Prostate gland (tissue), 2 donors: ENCODE results near the gene CFAP100. TPM values are rescaled to one million over a fixed set of nuclear protein-coding genes. Genes with fewer than 3 reads are reported as not detected.

Experiments
- DNase-seq: peaks from one replicate; pipeline ENCODE4 v3.0.0-alpha.2; 2019; ENCODE audit warnings: low spot score
- H3K27ac ChIP-seq, 2 donors: fragments of 200-600 bp; sonication (generic); 2 replicates each; pipeline ENCODE4 v1.5.1; 2017 to 2019
- H3K27me3 ChIP-seq: fragments of 200-600 bp; sonication (generic); replicated peaks from 2 replicates; pipeline ENCODE4 v1.5.1; 2019; ENCODE audit not compliant: insufficient read depth
- H3K36me3 ChIP-seq, 2 donors: fragments of 200-600 bp; sonication (generic); 1 replicate in 1 of 2; 2 replicates in 1 of 2; pipeline versions ENCODE4 v1.5.1 to v1.8.1; 2017 to 2019
- H3K4me1 ChIP-seq: fragments of 200-600 bp; sonication (generic); replicated peaks from 2 replicates; pipeline ENCODE4 v1.5.1; 2019
- H3K4me3 ChIP-seq, 2 donors: fragments of 200-600 bp; sonication (generic); 2 replicates each; pipeline ENCODE4 v1.5.1; 2017 to 2019
- H3K9me3 ChIP-seq: fragments of 200-600 bp; sonication (generic); 2 replicates; pipeline ENCODE4 v1.5.1; 2017
- POLR2A ChIP-seq: fragments of 450-650 bp; IDR thresholded peaks from one replicate; pipeline ENCODE4 v1.6.1; 2016; ENCODE audit warnings: antibody characterized with exemption, mild to moderate bottlenecking
- POLR2AphosphoS5 ChIP-seq: sonication (generic); formaldehyde crosslinking; IDR thresholded peaks from one replicate; pipeline ENCODE4 v1.6.1; 2017; ENCODE audit warnings: antibody characterized with exemption
- WGBS: methylation state at CpG from one replicate; pipeline ENCODE4 v1.1.5; 2018; 5-methylcytosine and 5-hydroxymethylcytosine counted together
- intact Hi-C: fragments of 100-400 bp; cut with DNase I; formaldehyde crosslinking; loops from one replicate; pipeline ENCODE4 v1.14.2; 2022
- total RNA-seq, 2 donors: library from RNA; depleted of rRNA; stranded (reverse); fragments of >200 nt; gene quantifications; one replicate each; pipeline ENCODE4 v1.1.0, GENCODE V29; 2016
- TF ChIP-seq, protein P1 (sequence below), 4 experiments: fragments of 200-600 bp in 2 of 4; fragments of 450-650 bp in 2 of 4; sonication (generic) in 2 of 4; IDR thresholded peaks; 1 replicate in 3 of 4; 2 replicates in 1 of 4; pipeline ENCODE4 v1.5.1; 2016 to 2019; ENCODE audit warnings: antibody characterized with exemption in 4 of 4, mild to moderate bottlenecking in 2 of 4, moderate library complexity in 2 of 4

CFAP100 gene
- total RNA-seq, 2 donors from 2014 or later, result 2.3 TPM; not detected in 1

DNA sequence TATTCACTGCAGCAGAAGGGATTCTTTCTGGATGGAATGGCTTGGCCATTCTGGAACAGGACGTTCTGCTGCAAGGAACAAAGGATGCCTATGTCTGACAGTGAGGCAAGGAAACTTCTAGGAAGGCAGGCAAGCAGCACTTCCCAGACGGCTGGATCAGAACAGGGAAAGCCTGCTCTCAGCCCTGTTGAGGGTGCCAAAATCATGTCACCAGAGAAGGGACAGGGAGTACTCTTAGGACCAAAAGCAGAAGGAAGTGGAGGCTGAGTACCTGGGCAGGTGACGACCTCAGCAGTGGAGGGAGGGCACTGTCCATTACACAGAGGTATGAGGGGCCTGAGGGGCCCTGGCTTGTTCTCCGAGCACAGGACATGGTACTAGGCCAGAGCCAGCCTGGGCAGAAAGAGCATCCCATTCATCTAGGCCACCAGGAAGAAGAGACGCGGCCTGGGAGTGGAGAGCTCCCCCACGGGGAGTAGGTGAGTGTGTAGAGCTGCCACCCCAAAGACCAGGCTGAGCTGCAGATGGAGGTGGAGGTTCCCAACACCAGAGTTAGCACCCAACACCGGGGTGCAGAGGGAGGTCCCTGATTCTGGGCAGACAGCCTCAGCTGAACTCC is 47.1 kb upstream of the CFAP100 start:
- intact Hi-C loops, result loop anchor here (5.0 kb wide), 1 partner anchor 60 kb away; no protein-coding TSS in a partner anchor
- WGBS, result 66% methylated on average over 8 of the region's 8 CpGs
- TF ChIP-seq POLR2A (no peak), POLR2AphosphoS5 (peak; percentile 18)
- TF ChIP-seq, protein P1, sequence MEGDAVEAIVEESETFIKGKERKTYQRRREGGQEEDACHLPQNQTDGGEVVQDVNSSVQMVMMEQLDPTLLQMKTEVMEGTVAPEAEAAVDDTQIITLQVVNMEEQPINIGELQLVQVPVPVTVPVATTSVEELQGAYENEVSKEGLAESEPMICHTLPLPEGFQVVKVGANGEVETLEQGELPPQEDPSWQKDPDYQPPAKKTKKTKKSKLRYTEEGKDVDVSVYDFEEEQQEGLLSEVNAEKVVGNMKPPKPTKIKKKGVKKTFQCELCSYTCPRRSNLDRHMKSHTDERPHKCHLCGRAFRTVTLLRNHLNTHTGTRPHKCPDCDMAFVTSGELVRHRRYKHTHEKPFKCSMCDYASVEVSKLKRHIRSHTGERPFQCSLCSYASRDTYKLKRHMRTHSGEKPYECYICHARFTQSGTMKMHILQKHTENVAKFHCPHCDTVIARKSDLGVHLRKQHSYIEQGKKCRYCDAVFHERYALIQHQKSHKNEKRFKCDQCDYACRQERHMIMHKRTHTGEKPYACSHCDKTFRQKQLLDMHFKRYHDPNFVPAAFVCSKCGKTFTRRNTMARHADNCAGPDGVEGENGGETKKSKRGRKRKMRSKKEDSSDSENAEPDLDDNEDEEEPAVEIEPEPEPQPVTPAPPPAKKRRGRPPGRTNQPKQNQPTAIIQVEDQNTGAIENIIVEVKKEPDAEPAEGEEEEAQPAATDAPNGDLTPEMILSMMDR (IDR thresholded peaks at IDR 0.05), result no peak

DNA sequence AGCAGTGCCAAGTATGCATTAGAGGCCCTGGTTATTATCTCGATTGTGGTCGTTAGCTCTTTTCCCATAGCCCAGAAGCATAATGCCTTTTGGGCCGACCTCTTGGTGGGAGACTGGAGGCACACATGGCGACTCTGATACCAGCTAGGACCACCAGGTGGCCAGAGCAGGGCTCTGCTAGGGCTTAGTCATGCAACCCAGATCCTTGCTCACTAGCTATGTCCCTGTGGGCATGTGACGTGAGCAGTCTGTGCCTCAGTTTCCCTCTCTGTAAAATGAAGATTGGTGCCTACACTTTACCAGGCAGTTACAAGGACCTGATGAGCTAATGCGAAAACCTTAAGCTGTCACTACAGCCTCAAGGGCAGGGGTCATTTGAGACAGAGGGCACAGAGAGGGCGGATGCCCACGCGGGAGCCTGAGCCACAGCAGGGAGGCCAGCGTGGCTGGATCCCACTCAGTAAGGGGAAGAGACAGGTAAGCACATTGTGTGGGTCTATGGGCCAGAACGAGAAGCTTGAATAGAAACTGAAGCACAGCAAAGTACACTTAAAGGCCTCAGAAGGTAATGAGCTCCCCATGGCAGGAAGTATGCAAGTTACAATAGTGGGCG is 46.3 kb upstream of the CFAP100 start:
- TF ChIP-seq POLR2A (no peak), POLR2AphosphoS5 (no peak)
- TF ChIP-seq, protein P1 (IDR thresholded peaks at IDR 0.05), result no peak
- peaks cover 4 to 27% of the 10 kb centered on the region in 2 donors for H3K36me3 ChIP-seq
- H3K27me3 ChIP-seq, result no peaks in the 10 kb centered on the region
- H3K4me1 ChIP-seq, result no peaks in the 10 kb centered on the region
- H3K4me3 ChIP-seq, result no peak overlapping the region
- DNase-seq, result no peak
- H3K27ac ChIP-seq, result peak overlapping the region in 1 of 2 donors; percentile 16
- intact Hi-C loops, result loop anchor here (5.0 kb wide), 1 partner anchor 61 kb away; no protein-coding TSS in a partner anchor
- H3K9me3 ChIP-seq, result no peaks in the 10 kb centered on the region
- 90% methylated on average over 12 of the region's 12 CpGs for WGBS

More for the DNA sequence above, 47.1 kb upstream of the CFAP100 start:
- Histone ChIP-seq H3K4me1 (no peaks in the 10 kb centered on the region), H3K9me3 (no peaks in the 10 kb centered on the region), H3K27me3 (no peaks in the 10 kb centered on the region), H3K4me3 (no peak overlapping the region), H3K27ac (peak overlapping the region in 1 of 2 donors; percentile 16), H3K36me3 (peaks cover 4 to 26% of the 10 kb centered on the region in 2 donors)
- DNase-seq, result no peak

DNA sequence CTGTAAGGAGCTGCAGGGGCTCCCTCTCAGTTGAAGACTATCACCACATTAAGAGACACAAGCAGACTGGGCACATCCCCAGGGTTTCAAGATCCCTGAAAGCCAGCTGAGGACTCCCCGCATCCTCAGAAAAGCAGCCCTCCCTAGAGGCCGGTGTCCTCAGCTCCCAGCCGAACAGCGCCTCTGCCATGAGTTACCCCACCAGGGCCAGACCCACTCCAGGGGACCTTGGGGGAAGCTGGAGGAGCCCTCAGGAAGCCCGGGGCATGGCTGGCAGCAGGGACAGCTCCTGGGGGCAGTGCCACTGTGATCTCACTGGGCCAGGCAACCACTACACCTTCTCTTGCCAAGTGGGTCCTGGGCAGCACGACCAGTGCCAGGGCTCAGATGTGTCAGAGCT is 45.6 kb upstream of the CFAP100 start:
- no peak for DNase-seq
- no peaks in the 10 kb centered on the region for H3K9me3 ChIP-seq
- 96% methylated on average over 5 of the region's 6 CpGs for WGBS
- H3K4me3 ChIP-seq, result no peak overlapping the region
- H3K36me3 ChIP-seq, result peaks cover 4 to 27% of the 10 kb centered on the region in 2 donors
- intact Hi-C loops, result loop anchor here (5.0 kb wide), 1 partner anchor 62 kb away; no protein-coding TSS in a partner anchor
- TF ChIP-seq, protein P1 (IDR thresholded peaks at IDR 0.05), result no peak
- no peak for TF ChIP-seq POLR2A
- H3K4me1 ChIP-seq, result no peaks in the 10 kb centered on the region
- H3K27ac ChIP-seq, result no peak overlapping the region
- H3K27me3 ChIP-seq, result no peaks in the 10 kb centered on the region

DNA sequence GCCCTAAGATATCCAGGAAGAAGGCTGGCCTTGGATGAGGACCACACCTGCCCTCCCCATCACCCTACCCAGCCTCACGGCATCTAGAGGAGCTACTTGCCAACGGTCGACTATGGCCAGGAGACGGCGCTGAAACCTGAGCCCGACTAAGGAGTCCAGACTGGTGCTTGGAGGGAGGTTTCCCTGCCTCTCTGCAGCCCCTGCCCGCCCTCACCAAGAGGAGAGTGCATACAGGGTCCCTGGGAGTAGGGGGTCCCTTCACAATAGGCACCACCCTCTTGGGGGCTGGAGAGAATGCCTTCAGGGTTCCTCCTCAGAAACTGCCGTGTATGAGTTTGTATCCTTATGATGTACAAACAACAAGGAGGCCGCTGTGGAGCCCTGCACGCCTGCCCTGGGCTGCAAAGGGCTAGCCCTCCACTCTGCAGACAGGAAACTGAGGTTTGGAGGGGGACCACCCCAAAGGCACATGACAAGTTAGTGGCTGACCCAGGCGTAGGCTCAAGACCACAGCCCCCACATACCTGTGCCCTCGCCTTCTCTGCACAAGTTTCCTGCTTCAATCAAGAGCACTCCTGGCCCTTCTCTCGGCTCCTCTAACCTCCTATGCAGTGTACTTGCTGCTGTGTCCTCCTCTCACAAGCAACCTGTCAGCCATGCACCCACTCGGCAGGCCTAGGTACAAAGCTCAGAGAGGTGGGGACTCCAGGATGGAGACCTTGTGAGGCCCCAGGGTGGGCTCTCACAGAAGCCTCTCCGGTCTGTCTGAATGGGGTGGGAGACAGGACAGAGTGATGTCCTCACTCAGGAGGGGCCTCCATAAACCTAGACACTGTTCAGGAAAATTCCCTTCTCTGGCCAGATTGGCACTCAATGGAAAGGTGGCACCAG is 44.9 kb upstream of the CFAP100 start:
- H3K27me3 ChIP-seq, result no peaks in the 10 kb centered on the region
- no peak overlapping the region for H3K4me3 ChIP-seq
- peaks cover 4 to 27% of the 10 kb centered on the region in 2 donors for H3K36me3 ChIP-seq
- H3K4me1 ChIP-seq, result peaks cover 2% of the 10 kb centered on the region
- TF ChIP-seq POLR2A, result no peak
- intact Hi-C loops, result loop anchor here (5.0 kb wide), 1 partner anchor 63 kb away; no protein-coding TSS in a partner anchor
- no peak for DNase-seq
- no peak overlapping the region for H3K27ac ChIP-seq
- 79% methylated on average over 14 of the region's 15 CpGs for WGBS
- no peaks in the 10 kb centered on the region for H3K9me3 ChIP-seq

DNA sequence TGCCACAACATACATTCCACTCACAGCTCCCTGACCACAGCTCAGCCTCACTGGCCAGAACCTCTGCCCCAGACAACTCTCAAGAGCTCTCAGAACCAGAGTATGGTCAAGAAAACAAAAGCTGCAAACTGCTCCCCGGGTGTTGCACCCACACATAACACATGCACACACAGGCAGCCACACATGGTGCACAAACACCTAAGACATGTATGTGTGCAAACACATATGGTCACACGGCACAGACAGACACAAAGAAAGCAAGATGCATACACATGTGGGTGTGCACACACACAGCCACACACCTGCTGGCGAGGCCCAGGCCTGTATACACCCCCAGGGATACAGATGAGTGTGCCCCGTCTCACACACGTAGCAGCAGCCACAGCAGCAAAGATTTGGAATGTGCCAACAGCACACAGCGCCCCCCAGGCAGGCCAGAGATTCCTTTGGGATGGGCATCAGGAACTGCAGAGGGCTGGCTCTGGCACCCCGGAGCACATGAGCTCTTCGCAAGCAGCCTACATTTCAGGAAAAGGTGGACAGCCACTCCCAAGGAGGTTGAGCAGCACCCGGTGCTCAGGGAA is 44.1 kb upstream of the CFAP100 start:
- no peak for TF ChIP-seq POLR2A
- TF ChIP-seq, protein P1 (IDR thresholded peaks at IDR 0.05), result no peak
- Histone ChIP-seq H3K36me3 (peaks cover 4 to 27% of the 10 kb centered on the region in 2 donors), H3K27ac (no peak overlapping the region), H3K27me3 (no peaks in the 10 kb centered on the region), H3K9me3 (no peaks in the 10 kb centered on the region), H3K4me3 (no peak overlapping the region), H3K4me1 (peaks cover 10% of the 10 kb centered on the region)
- intact Hi-C loops, result no loop called here
- WGBS, result 84% methylated on average over 9 of the region's 9 CpGs
- no peak for DNase-seq
